Measurements from ENCODE around the gene LRP2.

GRCh38 chr2:169328785-169329184, 33.5 kb downstream of the LRP2 start:
- TF ChIP-seq MAX (IDR thresholded peaks at IDR 0.05; ENCODE audit: low read depth, low read length) (no peak), MYC (IDR thresholded peaks at IDR 0.05; ENCODE audit: low read depth, low read length) (no peak), POLR2A (IDR thresholded peaks at IDR 0.05; ENCODE audit: extremely low read depth, insufficient read length) (no peak)

Measured in NB4 (cell line).